SU-DHL-6 (cell line): ENCODE data around the gene HSD17B2.

Experiments used
- H2AFZ ChIP-seq: fragments of 200-600 bp; sonication (generic); 2 replicates; pipeline ENCODE4 v1.6.1; 2014; ENCODE audit warnings: low read depth, mild to moderate bottlenecking, moderate library complexity, mixed read lengths, antibody characterized with exemption, low read length; ENCODE audit not compliant: severe bottlenecking
- H3F3A ChIP-seq: fragments of 200-600 bp; shearing (Covaris generic); 2 replicates; pipeline ENCODE4 v1.6.0; 2016; ENCODE audit warnings: antibody characterized with exemption, mild to moderate bottlenecking; ENCODE audit not compliant: insufficient read depth
- H3K27ac ChIP-seq: fragments of 200-600 bp; sonication (generic); 2 replicates; pipeline ENCODE4 v1.5.1; 2016; ENCODE audit warnings: low read depth, mild to moderate bottlenecking, low read length, moderate library complexity, mixed read lengths
- H3K27me3 ChIP-seq: fragments of 200-600 bp; sonication (generic), shearing (Covaris generic); 2 replicates; pipeline ENCODE4 v1.6.0; 2014; ENCODE audit warnings: mild to moderate bottlenecking, low read length
- H3K36me3 ChIP-seq: fragments of 200-600 bp; sonication (generic); 2 replicates; pipeline ENCODE4 v1.6.1; 2014; ENCODE audit warnings: mild to moderate bottlenecking, low read length, mixed read lengths
- H3K4me2 ChIP-seq: fragments of 300-600, 200-600 bp; shearing (Covaris generic), sonication (generic); 2 replicates; pipeline ENCODE4 v1.6.0; 2014; ENCODE audit warnings: low read length, low read depth, mild to moderate bottlenecking; ENCODE audit not compliant: poor library complexity, severe bottlenecking
- H3K4me3 ChIP-seq: fragments of 200-600 bp; sonication (generic); 2 replicates; pipeline ENCODE4 v1.5.1; 2014; ENCODE audit warnings: antibody characterized with exemption, low read length, mild to moderate bottlenecking, mixed read lengths; ENCODE audit not compliant: insufficient read depth, poor library complexity, severe bottlenecking
- H3K79me2 ChIP-seq: fragments of 200-600 bp; sonication (generic); 2 replicates; pipeline ENCODE4 v1.6.1; 2014; ENCODE audit warnings: mild to moderate bottlenecking, low read length, moderate library complexity; ENCODE audit not compliant: insufficient read depth
- H3K9ac ChIP-seq: fragments of 200-600 bp; sonication (generic); 2 replicates; pipeline ENCODE4 v1.7.0; 2014; ENCODE audit warnings: mild to moderate bottlenecking, low read length
- H3K9me2 ChIP-seq: fragments of 200-600 bp; sonication (generic); replicated peaks from 2 replicates; pipeline ENCODE4 v1.6.1; 2014; ENCODE audit warnings: low read length; ENCODE audit not compliant: insufficient read depth
- H3K9me3 ChIP-seq: fragments of 200-600 bp; sonication (generic); 2 replicates; pipeline ENCODE4 v1.6.1; 2014; ENCODE audit warnings: low read length, mixed read lengths; ENCODE audit not compliant: insufficient read depth
- H4K20me1 ChIP-seq: fragments of 200-600 bp; sonication (generic); 2 replicates; pipeline ENCODE4 v1.6.1; 2014; ENCODE audit warnings: low read depth, mild to moderate bottlenecking, antibody characterized with exemption, low read length, moderate library complexity, mixed read lengths
- EZH2phosphoT487 ChIP-seq: fragments of 200-600 bp; sonication (generic), shearing (Covaris generic); conservative IDR thresholded peaks from 2 replicates; pipeline ENCODE4 v1.6.1; 2018; ENCODE audit warnings: mild to moderate bottlenecking, antibody characterized with exemption, low read length, moderate library complexity, mixed read lengths
- TF ChIP-seq, protein P1 (sequence below): fragments of 200-600 bp; sonication (generic); IDR thresholded peaks from one replicate; pipeline ENCODE4 v1.5.1; 2017; ENCODE audit warnings: antibody characterized with exemption, mild to moderate bottlenecking, low read length, moderate library complexity; ENCODE audit not compliant: insufficient read depth, poor library complexity, severe bottlenecking

HSD17B2 gene

DNA sequence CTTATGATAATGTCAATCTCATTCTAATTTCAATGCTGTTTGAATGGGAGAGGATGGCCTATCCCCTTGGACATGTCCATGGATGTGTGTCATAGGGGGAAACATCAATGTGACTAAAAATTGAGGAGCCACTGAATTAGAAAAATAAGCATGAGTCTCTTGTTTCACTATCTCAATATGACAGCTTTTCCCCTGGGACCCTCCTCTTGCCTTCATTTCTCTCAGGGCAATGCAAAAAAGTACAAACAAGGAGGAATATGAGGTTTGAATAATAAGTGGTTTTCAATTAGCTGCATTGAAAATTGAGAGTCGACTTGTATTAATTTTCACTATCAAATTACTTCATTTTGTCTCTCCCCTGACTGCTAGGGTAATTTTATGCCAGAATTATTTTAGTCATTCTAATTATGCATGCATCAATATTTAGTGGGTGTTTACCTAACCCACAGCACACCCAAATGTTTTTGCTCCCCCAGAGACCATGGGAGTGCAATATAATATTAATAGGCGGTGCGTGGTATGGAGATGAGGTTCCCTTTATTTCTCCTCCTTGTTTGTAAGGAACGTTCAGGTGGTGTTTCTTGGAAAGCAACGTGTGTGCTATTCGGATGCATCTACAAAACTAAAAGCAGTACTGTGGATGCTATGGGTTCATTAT, 17.0 kb upstream of the HSD17B2 start:
- no peaks in the 10 kb centered on the region for H3K27me3 ChIP-seq
- TF ChIP-seq EZH2phosphoT487, result no peak
- TF ChIP-seq, protein P1, sequence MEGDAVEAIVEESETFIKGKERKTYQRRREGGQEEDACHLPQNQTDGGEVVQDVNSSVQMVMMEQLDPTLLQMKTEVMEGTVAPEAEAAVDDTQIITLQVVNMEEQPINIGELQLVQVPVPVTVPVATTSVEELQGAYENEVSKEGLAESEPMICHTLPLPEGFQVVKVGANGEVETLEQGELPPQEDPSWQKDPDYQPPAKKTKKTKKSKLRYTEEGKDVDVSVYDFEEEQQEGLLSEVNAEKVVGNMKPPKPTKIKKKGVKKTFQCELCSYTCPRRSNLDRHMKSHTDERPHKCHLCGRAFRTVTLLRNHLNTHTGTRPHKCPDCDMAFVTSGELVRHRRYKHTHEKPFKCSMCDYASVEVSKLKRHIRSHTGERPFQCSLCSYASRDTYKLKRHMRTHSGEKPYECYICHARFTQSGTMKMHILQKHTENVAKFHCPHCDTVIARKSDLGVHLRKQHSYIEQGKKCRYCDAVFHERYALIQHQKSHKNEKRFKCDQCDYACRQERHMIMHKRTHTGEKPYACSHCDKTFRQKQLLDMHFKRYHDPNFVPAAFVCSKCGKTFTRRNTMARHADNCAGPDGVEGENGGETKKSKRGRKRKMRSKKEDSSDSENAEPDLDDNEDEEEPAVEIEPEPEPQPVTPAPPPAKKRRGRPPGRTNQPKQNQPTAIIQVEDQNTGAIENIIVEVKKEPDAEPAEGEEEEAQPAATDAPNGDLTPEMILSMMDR, result no peak
- H3K27ac ChIP-seq, result no peak overlapping the region

DNA sequence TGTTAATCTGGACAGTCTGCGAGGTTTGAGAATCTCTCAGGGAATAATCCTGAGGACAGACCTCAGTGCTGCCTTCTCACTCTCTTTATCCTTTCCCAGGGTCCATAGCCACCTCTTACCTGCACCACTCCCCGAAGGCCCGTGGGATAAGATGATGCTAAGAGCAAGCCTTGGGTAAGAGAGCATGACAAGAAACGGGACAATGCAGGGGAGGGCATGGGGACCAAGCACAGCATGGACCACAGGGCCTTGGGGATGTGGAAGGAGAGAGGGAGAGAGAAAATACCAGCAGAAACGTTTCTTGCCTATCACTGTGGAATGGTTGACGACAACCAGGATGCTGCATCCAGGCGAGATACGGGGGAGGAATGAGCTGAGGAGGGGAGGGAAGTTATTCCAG, 15.5 kb upstream of the HSD17B2 start:
- Histone ChIP-seq H3K9me2 (0 out of 2 replicates have a peak, but pooled peaks cover 4% of the 10 kb centered on the region), H3F3A (no peaks in the 10 kb centered on the region), H3K4me2 (no peak overlapping the region), H3K9ac (no peak overlapping the region), H4K20me1 (no peaks in the 10 kb centered on the region), H3K9me3 (no peaks in the 10 kb centered on the region), H2AFZ (no peak overlapping the region), H3K79me2 (no peaks in the 10 kb centered on the region), H3K27me3 (no peaks in the 10 kb centered on the region), H3K4me3 (no peak overlapping the region), H3K27ac (no peak overlapping the region), H3K36me3 (no peaks in the 10 kb centered on the region)
- TF ChIP-seq, protein P1, result no peak
- TF ChIP-seq EZH2phosphoT487, result no peak

More for the DNA sequence above, 17.0 kb upstream of the HSD17B2 start:
- no peaks in the 10 kb centered on the region for H4K20me1 ChIP-seq
- H3K36me3 ChIP-seq, result no peaks in the 10 kb centered on the region
- 0 out of 2 replicates have a peak, but pooled peaks cover 4% of the 10 kb centered on the region for H3K9me2 ChIP-seq
- H2AFZ ChIP-seq, result no peak overlapping the region
- H3K9ac ChIP-seq, result no peak overlapping the region
- no peaks in the 10 kb centered on the region for H3F3A ChIP-seq
- no peak overlapping the region for H3K4me2 ChIP-seq
- H3K9me3 ChIP-seq, result no peaks in the 10 kb centered on the region
- no peak overlapping the region for H3K4me3 ChIP-seq
- no peaks in the 10 kb centered on the region for H3K79me2 ChIP-seq

DNA sequence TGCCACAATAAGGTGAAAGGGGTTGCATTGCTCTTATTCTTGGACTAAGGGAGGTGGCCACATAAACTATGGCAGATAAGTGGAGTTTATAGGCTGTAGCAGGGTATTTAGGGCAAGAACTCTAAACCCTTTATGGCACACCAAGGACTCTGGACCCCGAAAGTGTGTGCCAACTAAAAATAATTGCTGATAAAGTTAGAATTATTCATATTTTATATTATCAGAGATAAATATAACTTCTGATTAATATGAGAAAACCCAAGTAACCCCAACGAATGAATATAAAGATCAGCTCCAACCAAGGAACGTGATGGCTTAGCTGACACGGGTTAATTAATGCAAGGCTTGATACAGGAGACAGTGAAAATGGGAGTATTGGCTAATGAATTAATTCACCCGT, 15.0 kb upstream of the HSD17B2 start:
- Histone ChIP-seq H3K4me3 (no peak overlapping the region), H2AFZ (no peak overlapping the region), H4K20me1 (no peaks in the 10 kb centered on the region), H3K9ac (no peak overlapping the region), H3F3A (no peaks in the 10 kb centered on the region), H3K36me3 (no peaks in the 10 kb centered on the region), H3K9me2 (0 out of 2 replicates have a peak, but pooled peaks cover 4% of the 10 kb centered on the region), H3K27ac (no peak overlapping the region), H3K79me2 (no peaks in the 10 kb centered on the region), H3K9me3 (no peaks in the 10 kb centered on the region), H3K27me3 (no peaks in the 10 kb centered on the region), H3K4me2 (no peak overlapping the region)
- TF ChIP-seq, protein P1, result no peak
- no peak for TF ChIP-seq EZH2phosphoT487
